Loucy (cell line): ENCODE measurements around the gene KIF18A.

Experiments
- H2AFZ ChIP-seq: fragments of 200-600 bp; sonication (generic); 2 replicates; pipeline ENCODE4 v1.6.0; 2016; ENCODE audit warnings: antibody characterized with exemption, mild to moderate bottlenecking, low read length, moderate library complexity
- H3F3A ChIP-seq: fragments of 200-600 bp; 2 replicates; pipeline ENCODE4 v1.6.0; 2016; ENCODE audit warnings: antibody characterized with exemption, low read depth, mild to moderate bottlenecking
- H3K27me3 ChIP-seq: fragments of 200-600 bp; sonication (generic); 2 replicates; pipeline ENCODE4 v1.6.1; 2014; ENCODE audit warnings: low read length, mild to moderate bottlenecking; ENCODE audit not compliant: insufficient read depth, poor library complexity, severe bottlenecking
- H3K36me3 ChIP-seq: fragments of 200-600 bp; sonication (generic); 2 replicates; pipeline ENCODE4 v1.6.1; 2016; ENCODE audit warnings: low read length; ENCODE audit not compliant: insufficient read depth
- H3K4me1 ChIP-seq: fragments of 200-600 bp; sonication (generic); 2 replicates; pipeline ENCODE4 v1.5.1; 2014; ENCODE audit warnings: low read length, mild to moderate bottlenecking; ENCODE audit not compliant: insufficient read depth, poor library complexity, severe bottlenecking
- H3K4me2 ChIP-seq: fragments of 200-600 bp; sonication (generic); 2 replicates; pipeline ENCODE4 v1.6.0; 2014; ENCODE audit warnings: antibody characterized with exemption, low read length, low read depth, mild to moderate bottlenecking; ENCODE audit not compliant: poor library complexity, severe bottlenecking
- H3K4me3 ChIP-seq: fragments of 200-600 bp; sonication (generic); 2 replicates; pipeline ENCODE4 v1.5.1; 2014; ENCODE audit warnings: low read length, mild to moderate bottlenecking, mixed read lengths; ENCODE audit not compliant: poor library complexity, severe bottlenecking
- H3K79me2 ChIP-seq: fragments of 200-600 bp; sonication (generic); 2 replicates; pipeline ENCODE4 v1.6.1; 2014; ENCODE audit warnings: low read length; ENCODE audit not compliant: insufficient read depth
- H3K9ac ChIP-seq: fragments of 200-600 bp; sonication (generic); 2 replicates; pipeline ENCODE4 v1.6.0; 2014; ENCODE audit warnings: mild to moderate bottlenecking, low read depth, low read length, moderate library complexity; ENCODE audit not compliant: poor library complexity, severe bottlenecking
- H3K9me2 ChIP-seq: fragments of 200-600 bp; sonication (generic); replicated peaks from 2 replicates; pipeline ENCODE4 v1.6.1; 2016; ENCODE audit warnings: low read depth, low read length, mixed read lengths
- H3K9me3 ChIP-seq: fragments of 200-600 bp; sonication (generic); 2 replicates; pipeline ENCODE4 v1.6.1; 2014; ENCODE audit warnings: mild to moderate bottlenecking, antibody characterized with exemption, low read length, low read depth; ENCODE audit not compliant: insufficient read depth
- H4K20me1 ChIP-seq: fragments of 200-600 bp; sonication (generic); 2 replicates; pipeline ENCODE4 v1.6.0; 2014; ENCODE audit warnings: antibody characterized with exemption, low read length, mild to moderate bottlenecking; ENCODE audit not compliant: insufficient read depth, poor library complexity, severe bottlenecking
- CTCF ChIP-seq: fragments of 200-600 bp; sonication (generic); conservative IDR thresholded peaks from 2 replicates; pipeline ENCODE4 v1.5.1; 2014; ENCODE audit warnings: mild to moderate bottlenecking, antibody characterized with exemption, low read length
- EZH2phosphoT487 ChIP-seq: fragments of 200-600 bp; IDR thresholded peaks from 2 replicates; pipeline ENCODE4 v1.6.1; 2018; ENCODE audit warnings: antibody characterized with exemption, mild to moderate bottlenecking, moderate library complexity, borderline replicate concordance

The KIF18A gene

GRCh38 chr11:28054821-28055220, 53.1 kb downstream of the KIF18A start:
- peaks cover 29% of the 10 kb centered on the region; the same call in 1 of the 2 replicates for H3K36me3 ChIP-seq
- H3K79me2 ChIP-seq: no peaks in the 10 kb centered on the region
- H2AFZ ChIP-seq: no peak overlapping the region
- TF ChIP-seq CTCF (no peak), EZH2phosphoT487 (no peak)
- H3K9ac ChIP-seq: no peak overlapping the region
- H3K4me3 ChIP-seq: no peak overlapping the region
- no peaks in the 10 kb centered on the region for H3K9me2 ChIP-seq
- H4K20me1 ChIP-seq: no peaks in the 10 kb centered on the region
- no peaks in the 10 kb centered on the region for H3K9me3 ChIP-seq
- H3K4me2 ChIP-seq: no peak overlapping the region
- no peaks in the 10 kb centered on the region for H3F3A ChIP-seq
- H3K4me1 ChIP-seq: no peaks in the 10 kb centered on the region
- no peaks in the 10 kb centered on the region for H3K27me3 ChIP-seq

- Histone ChIP-seq H3K4me1 (no peaks in the 10 kb centered on the region), H3K4me3 (no peak overlapping the region), H4K20me1 (no peaks in the 10 kb centered on the region), H2AFZ (no peak overlapping the region), H3K79me2 (no peaks in the 10 kb centered on the region), H3K27me3 (no peaks in the 10 kb centered on the region), H3K9ac (no peak overlapping the region), H3K4me2 (no peak overlapping the region), H3K9me2 (no peaks in the 10 kb centered on the region), H3F3A (no peaks in the 10 kb centered on the region), H3K9me3 (no peaks in the 10 kb centered on the region), H3K36me3 (peaks cover 9% of the 10 kb centered on the region; the same call in 1 of the 2 replicates)
- no peak for TF ChIP-seq EZH2phosphoT487
Observed at GRCh38 chr11:28049338-28050216, 58.4 kb downstream of the KIF18A start.

- Histone ChIP-seq H3F3A (no peaks in the 10 kb centered on the region), H3K9me2 (no peaks in the 10 kb centered on the region), H3K27me3 (no peaks in the 10 kb centered on the region), H3K9me3 (no peaks in the 10 kb centered on the region), H3K4me2 (no peak overlapping the region), H3K9ac (no peak overlapping the region), H3K79me2 (no peaks in the 10 kb centered on the region), H3K4me1 (no peaks in the 10 kb centered on the region), H3K36me3 (peaks cover 9% of the 10 kb centered on the region; the same call in 1 of the 2 replicates), H3K4me3 (no peak overlapping the region), H2AFZ (no peak overlapping the region), H4K20me1 (no peaks in the 10 kb centered on the region)
- TF ChIP-seq CTCF: no peak
- no peak for TF ChIP-seq EZH2phosphoT487
Observed at GRCh38 chr11:28048812-28049211, 59.1 kb downstream of the KIF18A start.
